ENCODE measurements around the gene PTPA.

DNA sequence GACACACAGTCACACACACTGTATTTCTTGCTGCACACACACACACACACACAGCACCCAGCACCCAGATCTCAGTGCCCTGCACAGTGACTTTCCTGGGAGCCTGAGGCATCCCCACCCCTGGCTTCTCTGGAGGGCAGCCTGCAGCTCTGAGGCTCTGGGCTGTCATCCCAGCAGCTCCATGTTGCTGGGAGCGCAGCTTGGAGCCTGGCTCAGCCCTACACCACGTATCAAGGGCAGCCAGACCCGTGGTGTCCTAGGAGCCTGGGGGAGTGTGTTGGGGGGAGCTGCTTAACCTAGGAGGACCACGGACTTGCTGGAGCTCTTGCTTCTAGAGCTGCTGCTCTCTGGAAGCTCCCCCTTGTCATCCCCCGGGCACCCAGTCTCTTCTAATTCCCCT is 61.6 kb downstream of the PTPA start:
- TF ChIP-seq POLR2A (IDR thresholded peaks at IDR 0.05; ENCODE audit: low read length) = no peak
- no peak for TF ChIP-seq GATA1 (IDR thresholded peaks at IDR 0.05; ENCODE audit: low read depth, low read length)
